ENCODE measurements around the gene JAZF1.
"Not testable (repeated sequence)": the region's sequence is repeated elsewhere in the genome, so short reads cannot be mapped to it uniquely, and the experiment has no call there.

Gene JAZF1

GRCh38 chr7:27912751-27913150 lies 267.8 kb downstream of the JAZF1 start:
- no peak for DNase-seq (ENCODE audit: low spot score)

DNA sequence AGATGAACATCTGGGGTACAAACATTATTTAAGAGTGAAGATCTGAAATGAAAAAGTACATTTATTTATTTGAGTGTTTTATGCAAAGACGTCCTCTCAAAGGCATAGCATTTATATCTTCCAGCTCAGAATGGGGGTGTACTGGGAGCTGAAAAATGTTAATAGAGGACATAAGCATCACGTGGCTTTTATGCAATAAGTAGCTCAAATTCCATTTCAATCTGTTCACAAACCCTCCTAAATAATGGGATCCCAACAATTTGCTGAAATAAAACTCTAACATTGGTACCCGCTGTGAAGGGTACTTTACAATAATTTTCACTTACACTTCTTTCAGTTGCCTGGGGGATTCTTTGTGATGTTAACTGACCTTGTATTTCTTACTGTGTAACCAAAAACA lies 268.7 kb downstream of the JAZF1 start:
- no peak for DNase-seq (ENCODE audit: low spot score)

DNA sequence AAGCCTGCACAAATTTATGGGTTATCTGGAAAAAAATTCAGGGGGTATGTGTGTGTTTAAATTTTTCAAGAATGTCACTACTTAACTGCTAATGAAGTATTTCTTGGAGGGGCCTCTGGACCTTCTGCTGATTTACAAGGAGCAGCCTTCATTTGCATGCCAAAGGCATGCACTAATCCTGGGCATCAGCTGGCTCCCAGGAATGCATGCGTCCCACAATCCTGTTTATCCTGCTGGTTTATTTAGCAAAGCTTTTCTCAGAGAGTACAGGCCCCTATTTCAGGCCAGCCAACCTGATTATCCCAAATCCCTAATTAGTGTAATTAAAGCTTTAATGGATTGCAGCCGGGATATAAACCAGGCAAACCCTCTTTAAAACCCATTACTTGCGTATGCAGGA lies 270.3 kb downstream of the JAZF1 start:
- DNase-seq (ENCODE audit: low spot score) = no peak

DNA sequence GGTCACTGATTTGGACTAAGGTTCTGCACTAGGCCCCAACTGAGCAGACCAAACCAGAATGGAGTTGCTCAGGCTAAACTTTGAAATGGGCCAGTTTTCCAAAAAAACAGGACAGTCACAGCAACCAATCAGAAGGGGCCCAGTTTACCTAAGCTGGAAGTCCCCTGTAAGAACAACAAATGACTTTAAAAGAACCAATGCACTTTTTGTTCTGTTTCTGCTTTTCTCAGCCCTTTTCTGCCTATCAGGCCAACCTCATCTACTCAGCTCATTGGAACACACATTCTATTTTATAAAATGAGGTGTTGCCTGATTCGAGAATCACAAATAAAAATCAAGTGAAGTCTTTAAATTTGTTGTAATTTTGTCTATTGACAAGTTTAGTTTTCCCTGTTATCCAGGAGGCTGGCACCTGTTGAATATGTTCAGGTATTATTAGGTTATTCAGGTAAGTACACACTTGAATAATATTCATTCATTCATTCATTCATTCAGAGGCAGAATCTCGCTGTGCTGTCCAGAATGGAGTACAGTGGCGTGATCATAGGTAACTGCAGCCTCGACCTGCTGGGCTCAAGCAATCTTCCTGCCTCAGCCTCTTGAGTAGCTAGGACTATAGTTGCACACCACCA lies 271.9 kb downstream of the JAZF1 start:
- DNase-seq (ENCODE audit: low spot score) = no peak

GRCh38 chr7:27906385-27907091 lies 274.1 kb downstream of the JAZF1 start:
- DNase-seq (ENCODE audit: low spot score) = no peak

- no peak for DNase-seq (ENCODE audit: low spot score)
These were observed 274.6 kb downstream of the JAZF1 start for GRCh38 chr7:27905951-27906350.

- peak; percentile 52 for DNase-seq (ENCODE audit: low spot score)
These were observed 279.4 kb downstream of the JAZF1 start for GRCh38 chr7:27901028-27901760.

- no peak for DNase-seq (ENCODE audit: low spot score)
These were observed 280.6 kb downstream of the JAZF1 start for GRCh38 chr7:27900006-27900405.

- no peak for DNase-seq (ENCODE audit: low spot score)
These were observed 281.0 kb downstream of the JAZF1 start for GRCh38 chr7:27899601-27900000.

DNA sequence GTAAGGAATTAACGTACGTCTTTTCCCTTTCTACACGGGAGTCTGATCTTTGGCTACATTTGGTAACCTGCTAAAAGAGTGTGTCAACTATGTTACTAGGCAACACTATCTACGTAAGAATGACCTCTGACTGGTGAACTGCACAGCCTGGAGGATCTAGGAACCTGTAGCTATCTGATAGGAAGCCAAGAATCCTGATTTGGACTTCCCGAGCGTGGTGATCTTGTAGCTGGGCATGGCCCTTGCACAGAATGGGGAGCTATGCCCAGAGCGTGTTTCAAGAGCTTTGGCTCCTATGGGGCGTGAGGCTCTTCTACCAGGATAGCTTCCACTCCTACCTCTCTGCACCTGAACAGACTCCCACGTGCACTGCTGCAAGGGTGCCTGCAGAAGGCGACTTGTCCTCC lies 283.2 kb downstream of the JAZF1 start:
- DNase-seq (ENCODE audit: low spot score) = no peak

GRCh38 chr7:27897001-27897400 lies 283.6 kb downstream of the JAZF1 start:
- no peak for DNase-seq (ENCODE audit: low spot score)

DNA sequence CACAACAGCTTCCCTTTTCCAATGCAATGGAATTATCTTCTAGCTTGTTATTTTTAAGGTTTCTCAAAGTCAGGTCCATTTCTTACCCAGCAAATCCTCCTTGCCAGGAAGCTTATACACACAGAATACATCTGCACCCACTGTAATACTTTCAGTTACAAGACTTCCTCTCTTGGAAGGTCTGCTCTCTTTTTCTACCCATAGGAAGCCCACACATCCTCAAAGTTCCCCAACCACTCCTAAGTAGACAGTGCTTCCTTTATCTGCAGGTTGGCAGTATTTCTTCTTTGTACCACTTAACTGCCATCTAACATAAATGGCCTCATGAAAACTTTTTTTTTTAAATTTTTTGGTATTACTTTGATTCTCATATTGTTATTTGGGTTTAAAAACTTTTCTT lies 285.0 kb downstream of the JAZF1 start:
- peak; percentile 51 for DNase-seq (ENCODE audit: low spot score)

DNA sequence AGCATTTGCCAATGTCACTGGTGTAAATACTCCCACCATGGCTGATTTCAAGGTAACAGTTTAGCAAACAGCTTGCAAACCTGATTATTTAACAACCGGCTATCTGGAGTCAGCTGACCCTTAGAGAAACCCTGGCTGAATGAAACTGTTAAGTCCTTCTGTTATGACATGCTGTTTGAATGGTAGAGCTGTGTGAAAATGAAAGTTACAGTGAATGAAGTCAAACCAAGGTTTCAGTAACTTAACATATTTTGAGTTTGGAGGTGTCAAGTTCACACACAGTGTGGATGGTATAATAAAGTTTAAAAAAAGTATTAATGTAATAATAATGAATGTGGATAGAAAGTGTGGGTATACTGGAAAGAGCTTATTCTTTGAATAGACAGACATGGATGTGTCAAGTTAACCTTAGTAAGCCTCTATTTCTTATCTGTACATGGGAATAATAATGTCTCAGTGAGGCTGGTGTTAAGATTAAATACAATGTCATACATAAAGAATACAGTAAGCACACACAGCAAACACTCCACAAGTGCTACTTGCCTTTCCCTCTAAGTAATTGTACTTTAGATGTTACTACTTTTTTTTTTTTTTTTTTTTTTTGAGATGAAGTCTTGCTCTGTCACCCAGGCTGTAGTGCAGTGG lies 290.3 kb downstream of the JAZF1 start:
- DNase-seq (ENCODE audit: low spot score) = no peak

GRCh38 chr7:27889800-27890199 lies 290.8 kb downstream of the JAZF1 start:
- DNase-seq (ENCODE audit: low spot score) = no peak

- no peak for DNase-seq (ENCODE audit: low spot score)
These were observed 291.9 kb downstream of the JAZF1 start for GRCh38 chr7:27888736-27889135.

DNA sequence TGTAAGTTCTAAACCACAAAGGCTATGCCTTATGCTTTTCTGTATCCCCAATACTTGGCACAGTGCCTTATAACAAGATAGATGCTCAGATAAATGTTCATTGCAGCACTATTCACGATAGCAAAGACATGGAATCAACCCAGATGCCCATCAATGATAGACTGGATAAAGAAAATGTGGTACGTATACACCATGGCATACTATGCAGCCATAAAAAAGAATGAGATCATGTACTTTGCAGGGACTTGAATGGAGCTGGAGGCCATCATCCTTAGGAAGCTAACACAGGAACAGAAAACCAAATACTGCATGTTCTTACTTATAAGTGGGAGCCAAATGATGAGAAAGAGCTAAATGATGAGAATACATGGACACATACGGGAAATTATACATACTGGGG lies 293.9 kb downstream of the JAZF1 start:
- not testable (repeated sequence) for DNase-seq (ENCODE audit: low spot score)

DNA sequence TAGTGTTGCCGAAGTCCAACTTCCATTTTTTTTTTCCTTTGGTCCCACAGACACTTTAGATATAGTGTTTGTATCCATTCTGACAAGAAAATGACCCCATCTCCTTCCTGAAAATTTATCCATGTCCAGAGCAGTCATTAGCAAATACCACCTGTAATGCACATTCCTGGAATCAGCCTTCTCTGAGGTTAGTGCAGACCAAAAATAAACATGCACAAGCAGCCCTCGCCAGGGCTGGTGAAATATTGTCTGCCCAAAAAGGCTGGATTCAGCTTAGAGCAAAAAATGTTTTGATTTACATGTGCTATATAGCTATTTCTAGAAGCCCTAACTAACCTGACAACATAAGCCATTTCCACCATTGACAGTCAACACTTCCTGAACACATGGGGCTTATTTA lies 294.9 kb downstream of the JAZF1 start:
- no peak for DNase-seq (ENCODE audit: low spot score)

GRCh38 chr7:27883696-27884095 lies 296.9 kb downstream of the JAZF1 start:
- DNase-seq (ENCODE audit: low spot score) = no peak

GRCh38 chr7:27876756-27877155 lies 303.8 kb downstream of the JAZF1 start:
- DNase-seq (ENCODE audit: low spot score) = no peak

DNA sequence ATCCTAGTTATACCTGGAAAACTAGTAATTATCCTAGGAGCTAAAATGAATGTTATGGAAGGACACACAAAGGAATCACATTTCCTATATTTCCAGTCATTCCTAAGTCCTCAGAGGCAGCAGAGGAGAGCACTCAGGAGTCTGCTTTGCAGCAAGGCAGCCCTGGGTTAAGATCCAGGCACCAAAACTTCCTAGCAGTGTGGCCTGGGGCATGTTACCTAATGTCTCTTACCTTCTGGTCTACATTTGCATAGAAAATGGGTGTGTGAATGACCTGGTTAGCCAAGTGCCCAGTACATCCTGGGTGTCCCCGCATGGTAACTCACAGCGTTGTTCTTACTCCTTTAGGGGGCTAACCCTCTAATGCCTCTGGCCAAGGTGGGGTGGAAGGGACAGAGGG lies 304.8 kb downstream of the JAZF1 start:
- DNase-seq (ENCODE audit: low spot score) = no peak

DNA sequence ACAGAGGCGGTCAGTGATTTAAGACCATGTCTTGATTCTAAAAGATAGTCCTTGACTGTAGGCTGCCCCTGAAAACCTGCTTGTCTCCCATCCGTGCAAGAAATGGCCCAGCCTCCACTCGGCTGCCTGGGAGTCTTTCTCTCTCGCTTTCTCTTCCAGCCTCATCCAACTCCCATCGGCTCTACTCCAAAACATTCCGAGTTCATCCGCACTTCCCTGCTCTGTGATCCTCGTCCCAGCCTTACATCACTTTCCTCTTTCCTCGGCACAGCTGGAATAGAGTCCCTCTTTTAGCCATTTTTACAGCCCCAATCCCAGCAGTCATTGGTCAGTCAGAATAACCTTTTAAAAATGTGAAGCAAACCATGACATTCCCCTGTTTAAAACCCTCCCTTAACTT lies 305.5 kb downstream of the JAZF1 start:
- no peak for DNase-seq (ENCODE audit: low spot score)
